Breast epithelium (tissue), 4 donors: ENCODE results near the gene TGFBR1. TPM values are rescaled to one million over a fixed set of nuclear protein-coding genes. Genes with fewer than 3 reads are reported as not detected.
A peak's percentile ranks its signal among the peaks of the same experiment; 100 is the strongest.

Source experiments
- DNase-seq, 2 donors: peaks; one replicate each; pipeline ENCODE4 v3.0.0-alpha.2; 2019; ENCODE audit warnings: low spot score in 2 of 2
- H3K27ac ChIP-seq, 2 donors: fragments of 200-600 bp; sonication (generic) in 1 of 2; one replicate each; pipeline ENCODE4 v1.5.1; 2016 to 2019; ENCODE audit warnings: mild to moderate bottlenecking in 1 of 2
- H3K27me3 ChIP-seq, 2 donors: fragments of 200-600 bp; sonication (generic) in 1 of 2; one replicate each; pipeline versions ENCODE4 v1.5.1 to v1.6.0; 2017 to 2019; ENCODE audit warnings: control low read depth in 1 of 2, mild to moderate bottlenecking in 1 of 2
- H3K36me3 ChIP-seq: fragments of 200-600 bp; one replicate; pipeline ENCODE4 v1.5.1; 2019
- H3K4me1 ChIP-seq, 2 donors: fragments of 200-600 bp; sonication (generic); one replicate each; pipeline ENCODE4 v1.5.1; 2016 to 2019; ENCODE audit warnings: control low read depth in 1 of 2
- H3K4me3 ChIP-seq, 3 donors: fragments of 200-600 bp; sonication (generic); 1 replicate in 2 of 3; 2 replicates in 1 of 3; pipeline ENCODE4 v1.5.1; 2016 to 2019; ENCODE audit warnings: mild to moderate bottlenecking in 3 of 3, moderate library complexity in 2 of 3
- H3K9me3 ChIP-seq, 2 donors: fragments of 200-600 bp; sonication (generic) in 1 of 2; one replicate each; pipeline ENCODE4 v1.5.1; 2016 to 2019; ENCODE audit warnings: control low read depth in 1 of 2
- POLR2A ChIP-seq: fragments of 450-650 bp; IDR thresholded peaks from one replicate; pipeline ENCODE4 v1.6.1; 2016; ENCODE audit warnings: antibody characterized with exemption, mild to moderate bottlenecking, moderate library complexity
- POLR2AphosphoS5 ChIP-seq, 3 donors: sonication (generic); formaldehyde crosslinking; IDR thresholded peaks; one replicate each; pipeline ENCODE4 v1.6.1; 2017; ENCODE audit warnings: antibody characterized with exemption in 3 of 3
- intact Hi-C: fragments of 100-400 bp; cut with DNase I; formaldehyde crosslinking; loops from one replicate; pipeline ENCODE4 v1.15.1; 2023; ENCODE audit warnings: low total_unique reads
- total RNA-seq, 3 donors: library from RNA; depleted of rRNA; stranded (reverse); fragments of >200 nt; gene quantifications; one replicate each; pipeline ENCODE4 v1.1.0, GENCODE V29; 2016
- TF ChIP-seq, protein P1 (sequence below), 3 donors: fragments of 450-650 bp; IDR thresholded peaks; one replicate each; pipeline ENCODE4 v1.5.1; 2016 to 2017; ENCODE audit warnings: antibody characterized with exemption in 3 of 3, mild to moderate bottlenecking in 3 of 3, moderate library complexity in 3 of 3

The TGFBR1 gene
- 10 to 100 TPM; 33.1 to 35.4 (median 34.5) TPM for total RNA-seq

DNA sequence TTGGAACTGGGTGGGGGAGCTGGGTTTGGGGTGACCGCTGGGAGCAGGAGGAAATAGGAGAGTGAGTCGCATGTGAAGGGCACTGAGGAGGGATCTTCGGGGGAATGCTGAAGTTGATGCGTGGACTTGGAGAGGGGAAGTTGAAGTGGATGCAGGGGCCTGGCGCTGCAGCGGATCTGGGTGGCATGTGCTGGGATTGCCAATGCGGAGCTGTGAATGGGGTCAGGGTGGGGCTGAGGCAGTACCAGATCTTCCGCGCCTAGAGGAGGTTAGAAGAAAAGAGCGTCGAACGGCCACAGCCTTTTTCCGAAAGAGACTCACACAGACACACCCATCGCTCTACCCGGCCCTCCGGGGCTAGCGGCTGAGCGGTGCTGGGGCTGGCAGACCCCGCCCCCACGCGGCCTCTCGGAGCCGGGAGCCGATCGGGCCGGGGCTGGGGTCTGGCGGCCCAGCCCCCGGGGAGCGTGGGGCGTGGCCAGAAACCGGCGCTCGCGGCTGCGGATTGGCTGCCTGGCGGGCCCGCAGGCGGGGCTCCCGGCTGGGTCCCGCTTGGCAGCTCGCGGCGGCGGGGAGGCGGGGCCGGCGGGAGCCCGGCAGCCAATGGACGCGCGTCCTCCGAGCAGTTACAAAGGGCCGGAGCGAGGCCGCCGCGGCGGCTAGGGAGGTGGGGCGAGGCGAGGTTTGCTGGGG lies at the start of gene TGFBR1:
TSS of gene TGFBR1 (plus strand) at position 655 of the 693 bp plus-strand sequence. CDS start 93 bp downstream, outside the sequence.
- peak in 2 of 3 donors; percentile 21 to 68 for TF ChIP-seq POLR2AphosphoS5 (IDR thresholded peaks at IDR 0.05)
- TF ChIP-seq, protein P1, sequence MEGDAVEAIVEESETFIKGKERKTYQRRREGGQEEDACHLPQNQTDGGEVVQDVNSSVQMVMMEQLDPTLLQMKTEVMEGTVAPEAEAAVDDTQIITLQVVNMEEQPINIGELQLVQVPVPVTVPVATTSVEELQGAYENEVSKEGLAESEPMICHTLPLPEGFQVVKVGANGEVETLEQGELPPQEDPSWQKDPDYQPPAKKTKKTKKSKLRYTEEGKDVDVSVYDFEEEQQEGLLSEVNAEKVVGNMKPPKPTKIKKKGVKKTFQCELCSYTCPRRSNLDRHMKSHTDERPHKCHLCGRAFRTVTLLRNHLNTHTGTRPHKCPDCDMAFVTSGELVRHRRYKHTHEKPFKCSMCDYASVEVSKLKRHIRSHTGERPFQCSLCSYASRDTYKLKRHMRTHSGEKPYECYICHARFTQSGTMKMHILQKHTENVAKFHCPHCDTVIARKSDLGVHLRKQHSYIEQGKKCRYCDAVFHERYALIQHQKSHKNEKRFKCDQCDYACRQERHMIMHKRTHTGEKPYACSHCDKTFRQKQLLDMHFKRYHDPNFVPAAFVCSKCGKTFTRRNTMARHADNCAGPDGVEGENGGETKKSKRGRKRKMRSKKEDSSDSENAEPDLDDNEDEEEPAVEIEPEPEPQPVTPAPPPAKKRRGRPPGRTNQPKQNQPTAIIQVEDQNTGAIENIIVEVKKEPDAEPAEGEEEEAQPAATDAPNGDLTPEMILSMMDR (IDR thresholded peaks at IDR 0.05): no peak
- peak; percentile 79 to 86 for DNase-seq
- intact Hi-C loops: no loop called here
- Histone ChIP-seq H3K36me3 (no peaks in the 10 kb centered on the region), H3K27me3 (no peaks in the 10 kb centered on the region), H3K4me3 (peak within 1 kb of the TSS; percentile 77 to 93 (median 85)), H3K9me3 (no peaks in the 10 kb centered on the region), H3K4me1 (peaks cover 0 to 11% of the 10 kb centered on the region in 2 donors), H3K27ac (peak within 1 kb of the TSS; percentile 90 to 97)

DNA sequence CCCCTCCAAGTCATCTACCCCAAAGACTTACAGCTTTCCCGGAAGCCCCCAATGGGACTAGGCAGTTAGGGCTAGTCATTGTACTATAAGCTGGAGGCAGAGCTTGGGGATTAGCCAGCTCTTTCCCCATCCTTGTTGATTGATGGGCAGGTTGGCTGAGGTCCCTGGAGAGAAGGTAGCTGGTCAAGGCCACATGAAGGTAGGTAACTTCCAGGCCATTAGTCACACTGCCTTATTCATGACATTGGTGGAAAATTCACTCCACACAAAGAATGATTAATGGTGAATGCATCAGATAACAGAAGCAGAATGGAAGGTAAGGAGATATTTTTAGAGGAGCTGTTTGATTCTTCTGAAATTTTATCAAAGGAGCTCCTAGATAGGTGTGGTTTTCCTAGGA lies 49.5 kb upstream of the TGFBR1 start:
- H3K4me3 ChIP-seq: no peak overlapping the region
- no peak for DNase-seq
- no peaks in the 10 kb centered on the region for H3K9me3 ChIP-seq
- no peaks in the 10 kb centered on the region for H3K4me1 ChIP-seq
- no peaks in the 10 kb centered on the region for H3K27me3 ChIP-seq
- H3K36me3 ChIP-seq: no peaks in the 10 kb centered on the region
- intact Hi-C loops: no loop called here
- no peak overlapping the region for H3K27ac ChIP-seq
- no peak for TF ChIP-seq POLR2A
- no peak for TF ChIP-seq POLR2AphosphoS5 (IDR thresholded peaks at IDR 0.05)
- TF ChIP-seq, protein P1 (IDR thresholded peaks at IDR 0.05): no peak

DNA sequence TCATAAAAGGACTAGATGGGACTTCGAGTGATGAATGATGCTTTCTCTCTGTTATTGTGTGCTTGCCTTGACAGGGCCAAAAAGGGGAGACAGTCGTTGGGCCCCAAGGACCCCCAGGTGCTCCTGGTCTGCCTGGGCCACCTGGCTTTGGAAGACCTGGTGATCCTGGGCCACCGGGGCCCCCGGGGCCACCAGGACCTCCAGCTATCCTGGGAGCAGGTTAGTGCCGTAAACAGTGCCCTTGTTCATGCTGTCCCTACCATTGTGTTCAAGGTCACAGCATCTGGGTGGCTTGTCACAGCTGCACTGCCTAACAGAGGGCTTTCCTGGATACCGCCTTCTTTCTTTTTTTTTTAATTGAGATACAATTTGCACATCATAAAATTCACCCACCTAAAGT lies 48.7 kb upstream of the TGFBR1 start:
- Histone ChIP-seq H3K4me3 (no peak overlapping the region), H3K27ac (no peak overlapping the region), H3K27me3 (no peaks in the 10 kb centered on the region), H3K4me1 (no peaks in the 10 kb centered on the region), H3K36me3 (no peaks in the 10 kb centered on the region), H3K9me3 (no peaks in the 10 kb centered on the region)
- DNase-seq: no peak
- intact Hi-C loops: no loop called here
- TF ChIP-seq, protein P1 (IDR thresholded peaks at IDR 0.05): no peak
- no peak for TF ChIP-seq POLR2A
- TF ChIP-seq POLR2AphosphoS5 (IDR thresholded peaks at IDR 0.05): no peak

DNA sequence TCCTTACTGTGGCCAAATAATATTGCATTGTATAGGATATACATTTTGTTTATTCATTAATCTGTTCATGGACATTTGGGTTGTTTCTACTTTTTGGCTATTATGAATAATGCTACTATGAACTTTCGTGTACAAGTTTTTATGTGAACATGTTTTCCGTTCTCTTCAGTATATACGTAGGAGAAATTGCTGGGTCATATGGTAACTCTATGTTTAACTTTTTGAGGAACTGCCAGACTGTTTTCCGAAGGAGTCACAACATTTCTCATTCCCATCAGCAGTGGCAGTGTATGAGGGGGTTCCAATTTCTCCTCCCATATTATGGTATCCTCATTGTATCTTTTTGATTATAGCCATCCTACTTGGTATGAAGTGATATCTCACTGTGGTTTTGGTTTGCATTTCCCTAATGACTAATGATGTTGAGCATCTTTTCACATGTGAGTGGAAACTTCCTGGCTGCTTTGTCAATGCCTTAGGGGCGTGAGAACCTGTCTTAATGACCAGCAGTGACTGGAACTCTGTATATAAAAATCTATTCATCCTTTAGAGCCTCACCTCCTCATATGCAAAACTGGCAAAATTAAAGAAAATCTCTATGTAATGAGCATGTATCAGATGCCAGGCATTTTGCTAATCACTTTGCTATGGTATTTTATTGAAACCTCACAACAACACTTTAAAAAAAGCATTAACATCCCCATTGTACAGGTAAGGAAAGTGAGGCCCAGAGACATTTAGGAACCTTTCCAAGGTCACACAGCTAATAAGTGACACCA lies 47.8 kb upstream of the TGFBR1 start:
- no peak for DNase-seq
- Histone ChIP-seq H3K27me3 (no peaks in the 10 kb centered on the region), H3K4me1 (no peaks in the 10 kb centered on the region), H3K4me3 (no peak overlapping the region), H3K9me3 (no peaks in the 10 kb centered on the region), H3K36me3 (no peaks in the 10 kb centered on the region), H3K27ac (peak overlapping the region in 1 of 2 donors; percentile 32)
- TF ChIP-seq POLR2AphosphoS5 (IDR thresholded peaks at IDR 0.05): no peak
- no peak for TF ChIP-seq POLR2A
- TF ChIP-seq, protein P1 (IDR thresholded peaks at IDR 0.05): no peak
- intact Hi-C loops: no loop called here
